MM.1S (cell line): ENCODE measurements around the gene ZNF335.

ENCODE experiments used
- DNase-seq: peaks from one replicate; pipeline ENCODE4 v3.0.0-alpha.2; 2015
- H2AFZ ChIP-seq: fragments of 300-600 bp; sonication (generic); 2 replicates; pipeline ENCODE4 v1.6.0; 2016; ENCODE audit warnings: antibody characterized with exemption, low read length
- H3F3A ChIP-seq: fragments of 300-600 bp; sonication (generic); 2 replicates; pipeline ENCODE4 v1.6.1; 2016; ENCODE audit warnings: mild to moderate bottlenecking, antibody characterized with exemption, low read length, moderate library complexity, mixed read lengths; ENCODE audit not compliant: insufficient read depth
- H3K27ac ChIP-seq: fragments of 300-600 bp; sonication (generic); 2 replicates; pipeline ENCODE4 v1.5.1; 2016; ENCODE audit warnings: mild to moderate bottlenecking, low read length
- H3K27me3 ChIP-seq: fragments of 300-600 bp; sonication (generic); replicated peaks from 2 replicates; pipeline ENCODE4 v1.6.0; 2016; ENCODE audit warnings: low read length; ENCODE audit not compliant: insufficient read depth
- H3K36me3 ChIP-seq: fragments of 300-600 bp; sonication (generic); replicated peaks from 2 replicates; pipeline ENCODE4 v1.6.1; 2016; ENCODE audit warnings: mild to moderate bottlenecking, low read length, mixed read lengths; ENCODE audit not compliant: insufficient read depth
- H3K4me1 ChIP-seq: fragments of 300-600 bp; sonication (generic); 2 replicates; pipeline ENCODE4 v1.6.1; 2016; ENCODE audit warnings: low read length, mixed read lengths
- H3K4me2 ChIP-seq: fragments of 300-600 bp; sonication (generic); 2 replicates; pipeline ENCODE4 v1.6.0; 2016; ENCODE audit warnings: low read depth, low read length
- H3K4me3 ChIP-seq: fragments of 300-600 bp; sonication (generic); 2 replicates; pipeline ENCODE4 v1.5.1; 2016; ENCODE audit warnings: low read length, mixed read lengths
- H3K79me2 ChIP-seq: fragments of 300-600 bp; sonication (generic); 2 replicates; pipeline ENCODE4 v1.6.1; 2016; ENCODE audit warnings: mixed run types, low read length, mixed read lengths
- H3K9ac ChIP-seq: fragments of 300-600 bp; sonication (generic); 2 replicates; pipeline ENCODE4 v1.6.1; 2016; ENCODE audit warnings: low read length, mixed read lengths
- H3K9me2 ChIP-seq: fragments of 300-600 bp; sonication (generic); replicated peaks from 2 replicates; pipeline ENCODE4 v1.6.1; 2016; ENCODE audit warnings: mild to moderate bottlenecking, low read length, mixed read lengths; ENCODE audit not compliant: insufficient read depth
- H3K9me3 ChIP-seq: fragments of 300-600 bp; sonication (generic); replicated peaks from 2 replicates; pipeline ENCODE4 v1.6.1; 2016; ENCODE audit warnings: mild to moderate bottlenecking, low read length, mixed read lengths; ENCODE audit not compliant: insufficient read depth
- H4K20me1 ChIP-seq: fragments of 300-600 bp; sonication (generic); 2 replicates; pipeline ENCODE4 v1.6.1; 2016; ENCODE audit warnings: mild to moderate bottlenecking, low read length, moderate library complexity, mixed read lengths; ENCODE audit not compliant: insufficient read depth
- CTCF ChIP-seq: fragments of 300-600 bp; sonication (generic); IDR thresholded peaks from 2 replicates; pipeline ENCODE4 v1.5.1; 2016; ENCODE audit warnings: antibody characterized with exemption, low read length, mixed read lengths
- EZH2 ChIP-seq: fragments of 300-600 bp; sonication (generic); optimal IDR thresholded peaks from 2 replicates; pipeline ENCODE3; 2017; ENCODE audit warnings: low read depth, mild to moderate bottlenecking, antibody characterized with exemption, low read length, mixed read lengths
- EZH2phosphoT487 ChIP-seq: fragments of 300-600 bp; sonication (generic); IDR thresholded peaks from 2 replicates; pipeline ENCODE4 v1.6.1; 2018; ENCODE audit warnings: antibody characterized with exemption, low read length

The ZNF335 gene

GRCh38 chr20:46001498-46001897 is 29.5 kb upstream of the ZNF335 start:
- Histone ChIP-seq H3K79me2 (no peaks in the 10 kb centered on the region), H3K4me3 (no peak overlapping the region), H3K4me1 (peaks cover 10% of the 10 kb centered on the region), H3K4me2 (no peak overlapping the region), H3K36me3 (no peaks in the 10 kb centered on the region), H4K20me1 (no peaks in the 10 kb centered on the region), H3K9ac (no peak overlapping the region), H3K9me3 (no peaks in the 10 kb centered on the region), H3K27me3 (peaks cover 13% of the 10 kb centered on the region), H3F3A (no peaks in the 10 kb centered on the region), H3K9me2 (no peaks in the 10 kb centered on the region), H2AFZ (no peak overlapping the region), H3K27ac (no peak overlapping the region)
- no peak for DNase-seq
- TF ChIP-seq EZH2phosphoT487 (no peak), CTCF (no peak), EZH2 (no peak)

GRCh38 chr20:46000262-46000996 is 28.4 kb upstream of the ZNF335 start:
- Histone ChIP-seq H3K9me2 (no peaks in the 10 kb centered on the region), H3K4me3 (no peak overlapping the region), H3K9ac (no peak overlapping the region), H3K4me2 (no peak overlapping the region), H3K79me2 (no peaks in the 10 kb centered on the region), H2AFZ (no peak overlapping the region), H3K27me3 (peaks cover 13% of the 10 kb centered on the region), H3K4me1 (peaks cover 10% of the 10 kb centered on the region), H3K27ac (no peak overlapping the region), H3F3A (no peaks in the 10 kb centered on the region), H3K9me3 (no peaks in the 10 kb centered on the region), H4K20me1 (no peaks in the 10 kb centered on the region), H3K36me3 (no peaks in the 10 kb centered on the region)
- DNase-seq: no peak
- no peak for TF ChIP-seq EZH2
- no peak for TF ChIP-seq CTCF
- no peak for TF ChIP-seq EZH2phosphoT487

- no peak for TF ChIP-seq EZH2
- TF ChIP-seq EZH2phosphoT487: no peak
- no peak for TF ChIP-seq CTCF
- Histone ChIP-seq H3K4me1 (peaks cover 3% of the 10 kb centered on the region; the same call in 1 of the 2 replicates), H3K9me2 (no peaks in the 10 kb centered on the region), H3K79me2 (no peaks in the 10 kb centered on the region), H3K27me3 (peaks cover 13% of the 10 kb centered on the region), H3K36me3 (no peaks in the 10 kb centered on the region), H3K9me3 (no peaks in the 10 kb centered on the region), H2AFZ (no peak overlapping the region), H3K4me3 (no peak overlapping the region), H3F3A (no peaks in the 10 kb centered on the region), H3K27ac (no peak overlapping the region), H3K4me2 (no peak overlapping the region), H3K9ac (no peak overlapping the region), H4K20me1 (no peaks in the 10 kb centered on the region)
- no peak for DNase-seq
Measured at GRCh38 chr20:45999557-46000261, 27.7 kb upstream of the ZNF335 start.
